ENCODE data around the gene CHIC2. TPM values are rescaled to one million over a fixed set of nuclear protein-coding genes. Genes with fewer than 3 reads are reported as not detected.
A peak's percentile ranks its signal among the peaks of the same experiment; 100 is the strongest.

Gene CHIC2
- total and polyA plus RNA-seq, 2 donors (not counting 1 experiment from before 2014, with no cell fraction given) = 39.4 to 52.0 TPM

GRCh38 chr4:53992785-53993184 lies 71.6 kb downstream of the CHIC2 start:
- Histone ChIP-seq H3K27me3 (ENCODE audit: control insufficient read depth, insufficient read depth, low read length) (no peaks in the 10 kb centered on the region), H3K9me3 (ENCODE audit: control insufficient read depth, insufficient read depth, low read depth, low read length) (no peaks in the 10 kb centered on the region), H3K79me2 (ENCODE audit: control insufficient read depth, insufficient read depth, low read length) (no peaks in the 10 kb centered on the region), H3K27ac (ENCODE audit: insufficient read depth, low read length) (no peak overlapping the region), H3K4me3 (replicated peaks in 1 of 4; ENCODE audit: control extremely low read depth in 1 of 4, insufficient read depth in 1 of 4, low read depth in 3 of 4, low read length in 4 of 4) (no peak overlapping the region), H3K4me1 (ENCODE audit: control insufficient read depth, extremely low read depth, insufficient read depth, low read length) (peaks cover 2% of the 10 kb centered on the region), H3K36me3 (ENCODE audit: control insufficient read depth, insufficient read depth, low read length) (no peaks in the 10 kb centered on the region), H3K4me2 (ENCODE audit: extremely low read depth, insufficient read depth, low read length) (no peak overlapping the region), H4K20me1 (ENCODE audit: control insufficient read depth, extremely low read depth, insufficient read depth, low read length) (no peaks in the 10 kb centered on the region), H2AFZ (ENCODE audit: low read length) (no peak overlapping the region), H3K9ac (ENCODE audit: insufficient read depth, low read length) (no peak overlapping the region)
- DNase-seq (ENCODE audit: low read depth in 2 of 2) = no peak
- TF ChIP-seq CTCF (conservative IDR thresholded peaks at IDR 0.05 in 1 of 2, IDR thresholded peaks at IDR 0.05 in 1 of 2; ENCODE audit: low read depth in 1 of 2, low read length in 2 of 2) (no peak), EZH2 (IDR thresholded peaks at IDR 0.05; ENCODE audit: low read length, missing control alignments) (no peak)

- Histone ChIP-seq H3K4me1 (ENCODE audit: control insufficient read depth, extremely low read depth, insufficient read depth, low read length) (peaks cover 4% of the 10 kb centered on the region), H3K4me2 (ENCODE audit: extremely low read depth, insufficient read depth, low read length) (no peak overlapping the region), H3K27ac (ENCODE audit: insufficient read depth, low read length) (no peak overlapping the region), H3K36me3 (ENCODE audit: control insufficient read depth, insufficient read depth, low read length) (no peaks in the 10 kb centered on the region), H2AFZ (ENCODE audit: low read length) (no peak overlapping the region), H3K9me3 (ENCODE audit: control insufficient read depth, insufficient read depth, low read depth, low read length) (no peaks in the 10 kb centered on the region), H3K27me3 (ENCODE audit: control insufficient read depth, insufficient read depth, low read length) (no peaks in the 10 kb centered on the region), H3K79me2 (ENCODE audit: control insufficient read depth, insufficient read depth, low read length) (no peaks in the 10 kb centered on the region), H3K4me3 (replicated peaks in 1 of 4; ENCODE audit: control extremely low read depth in 1 of 4, insufficient read depth in 1 of 4, low read depth in 3 of 4, low read length in 4 of 4) (no peak overlapping the region), H3K9ac (ENCODE audit: insufficient read depth, low read length) (no peak overlapping the region), H4K20me1 (ENCODE audit: control insufficient read depth, extremely low read depth, insufficient read depth, low read length) (no peaks in the 10 kb centered on the region)
- DNase-seq (ENCODE audit: low read depth in 2 of 2) = no peak
- TF ChIP-seq EZH2 (IDR thresholded peaks at IDR 0.05; ENCODE audit: low read length, missing control alignments) = no peak
- no peak for TF ChIP-seq CTCF (conservative IDR thresholded peaks at IDR 0.05 in 1 of 2, IDR thresholded peaks at IDR 0.05 in 1 of 2; ENCODE audit: low read depth in 1 of 2, low read length in 2 of 2)
These were observed 72.6 kb downstream of the CHIC2 start for GRCh38 chr4:53991821-53992220.

DNA sequence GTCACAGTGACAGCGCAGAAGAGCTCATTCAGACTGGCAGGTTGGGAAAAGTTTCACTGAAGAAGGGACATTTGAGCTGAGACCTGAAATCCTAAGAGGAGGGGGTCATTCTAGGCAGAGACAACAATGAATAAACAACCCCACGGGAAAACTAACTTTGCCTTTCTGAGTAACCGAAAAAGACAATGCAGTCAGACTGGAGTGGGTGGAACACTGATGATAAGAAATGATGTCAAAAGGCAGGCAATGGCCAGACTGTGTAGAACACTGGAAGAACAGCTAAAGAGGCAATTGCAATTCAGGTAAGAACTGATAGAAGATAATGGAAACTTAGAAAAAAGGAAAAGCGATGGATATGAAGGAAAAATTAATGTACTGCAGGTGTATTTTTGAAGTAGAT lies 73.8 kb downstream of the CHIC2 start:
- DNase-seq (ENCODE audit: low read depth in 2 of 2) = peak in 1 of 2 donors; percentile 56
- H3K4me3 ChIP-seq (replicated peaks in 1 of 4; ENCODE audit: control extremely low read depth in 1 of 4, insufficient read depth in 1 of 4, low read depth in 3 of 4, low read length in 4 of 4) = no peak overlapping the region
- peaks cover 4% of the 10 kb centered on the region for H3K4me1 ChIP-seq (ENCODE audit: control insufficient read depth, extremely low read depth, insufficient read depth, low read length)
- H3K27me3 ChIP-seq (ENCODE audit: control insufficient read depth, insufficient read depth, low read length) = no peaks in the 10 kb centered on the region
- no peak overlapping the region for H3K9ac ChIP-seq (ENCODE audit: insufficient read depth, low read length)
- H3K36me3 ChIP-seq (ENCODE audit: control insufficient read depth, insufficient read depth, low read length) = no peaks in the 10 kb centered on the region
- H3K4me2 ChIP-seq (ENCODE audit: extremely low read depth, insufficient read depth, low read length) = no peak overlapping the region
- H3K9me3 ChIP-seq (ENCODE audit: control insufficient read depth, insufficient read depth, low read depth, low read length) = no peaks in the 10 kb centered on the region
- H3K27ac ChIP-seq (ENCODE audit: insufficient read depth, low read length) = no peak overlapping the region
- H4K20me1 ChIP-seq (ENCODE audit: control insufficient read depth, extremely low read depth, insufficient read depth, low read length) = no peaks in the 10 kb centered on the region
- H3K79me2 ChIP-seq (ENCODE audit: control insufficient read depth, insufficient read depth, low read length) = no peaks in the 10 kb centered on the region
- H2AFZ ChIP-seq (ENCODE audit: low read length) = no peak overlapping the region
- TF ChIP-seq EZH2 (IDR thresholded peaks at IDR 0.05; ENCODE audit: low read length, missing control alignments) = no peak

Data from fibroblast of lung (primary cell).